ENCODE data around the gene WDR46.

WDR46 gene

GRCh38 chr6:33259032-33259431, 30.0 kb downstream of the WDR46 start:
- no peak for DNase-seq

GRCh38 chr6:33254591-33254990, 34.4 kb downstream of the WDR46 start:
- DNase-seq = no peak

GRCh38 chr6:33252759-33253158, 36.3 kb downstream of the WDR46 start:
- no peak for DNase-seq

GRCh38 chr6:33251395-33252012, 37.5 kb downstream of the WDR46 start:
- no peak for DNase-seq

- no peak for DNase-seq
Observed at GRCh38 chr6:33250731-33251130, 38.3 kb downstream of the WDR46 start.

- DNase-seq = peak; percentile 29
Observed at GRCh38 chr6:33249732-33250630, 39.1 kb downstream of the WDR46 start.

GRCh38 chr6:33248932-33249731, 39.9 kb downstream of the WDR46 start:
- DNase-seq = peak; percentile 98

GRCh38 chr6:33248643-33248931, 40.5 kb downstream of the WDR46 start:
- DNase-seq = peak; percentile 61

- DNase-seq = peak; percentile 92
Observed at GRCh38 chr6:33247977-33248642, 40.9 kb downstream of the WDR46 start.

- no peak for DNase-seq
Observed at GRCh38 chr6:33243476-33243875, 45.6 kb downstream of the WDR46 start.

- no peak for DNase-seq
Observed at GRCh38 chr6:33241968-33242367, 47.1 kb downstream of the WDR46 start.

GRCh38 chr6:33237741-33238140, 51.3 kb downstream of the WDR46 start:
- DNase-seq = no peak

GRCh38 chr6:33236852-33237251, 52.2 kb downstream of the WDR46 start:
- no peak for DNase-seq

GRCh38 chr6:33236328-33236727, 52.7 kb downstream of the WDR46 start:
- no peak for DNase-seq

GRCh38 chr6:33235221-33235634, 53.8 kb downstream of the WDR46 start:
- DNase-seq = no peak

All from femur (tissue), 1 donor.